Panc1 (cell line): ENCODE data around the gene CXCL11. TPM values are rescaled to one million over a fixed set of nuclear protein-coding genes. Genes with fewer than 3 reads are reported as not detected.

Experiments
- ATAC-seq: fragments of 200-7000 bp; cut with Tn5 transposase; 2 replicates; pipeline ENCODE4 v1.9.1; 2020; ENCODE audit warnings: mild to moderate bottlenecking, moderate library complexity
- BruUV-seq: library from RNA; stranded (reverse); fragments of 400-500 nt; replicated peaks from 2 replicates; lab custom pipeline; 2021; lab: Mats Ljungman, UMichigan
- CTCF ChIA-PET: fragments of 300-600 bp; sonication (Branson Sonifier 250); formaldehyde crosslinking; loops from one replicate; lab custom pipeline; 2022; ENCODE audit warnings: antibody characterized with exemption; lab: Charles Lee
- POLR2A ChIA-PET: fragments of 300-600 bp; sonication (Branson Sonifier 250); formaldehyde crosslinking; loops from one replicate; lab custom pipeline; 2022; ENCODE audit warnings: antibody characterized with exemption; lab: Charles Lee
- DNase-seq: peaks from one replicate; pipeline ENCODE4 v3.0.0-alpha.2; 2010; ENCODE audit warnings: low read depth, low spot score
- H3K27ac ChIP-seq: 2 replicates; pipeline ENCODE4 v1.5.1; 2011; ENCODE audit warnings: mild to moderate bottlenecking, low read length, inconsistent platforms
- H3K27me3 ChIP-seq: fragments of 200-500 bp; sonication (Bioruptor generic); 2 replicates; pipeline ENCODE4 v1.6.0; 2014; ENCODE audit warnings: low read length, inconsistent platforms; ENCODE audit not compliant: control insufficient read depth, insufficient read depth
- H3K36me3 ChIP-seq: fragments of 200-500 bp; sonication (Bioruptor generic); 2 replicates; pipeline ENCODE4 v1.5.1; 2014; ENCODE audit warnings: inconsistent platforms, mild to moderate bottlenecking, low read length, moderate library complexity; ENCODE audit not compliant: control insufficient read depth, insufficient read depth
- H3K4me1 ChIP-seq: 2 replicates; pipeline ENCODE4 v1.5.1; 2011; ENCODE audit warnings: inconsistent platforms, mild to moderate bottlenecking, low read length, moderate library complexity; ENCODE audit not compliant: control insufficient read depth, insufficient read depth
- H3K4me3 ChIP-seq, 2 experiments: 2 replicates each; pipeline ENCODE4 v1.5.1; 2011 to 2012; ENCODE audit warnings: low read depth in 2 of 2, low read length in 2 of 2, mild to moderate bottlenecking in 2 of 2, inconsistent platforms in 1 of 2, moderate library complexity in 1 of 2
- H3K9me3 ChIP-seq: fragments of 200-500 bp; sonication (Bioruptor generic); 2 replicates; pipeline ENCODE4 v1.5.1; 2014; ENCODE audit warnings: low read depth, mild to moderate bottlenecking, inconsistent platforms, low read length, moderate library complexity; ENCODE audit not compliant: control insufficient read depth, insufficient read depth
- POLR2AphosphoS5 ChIP-seq: IDR thresholded peaks from 2 replicates; pipeline ENCODE4 v1.6.1; 2012; ENCODE audit warnings: mild to moderate bottlenecking, low read depth, low read length, moderate library complexity
- SIN3A ChIP-seq: IDR thresholded peaks from 2 replicates; pipeline ENCODE4 v1.6.1; 2012; ENCODE audit warnings: low read depth, mild to moderate bottlenecking, low read length, moderate library complexity, borderline replicate concordance; ENCODE audit not compliant: insufficient read depth
- TCF7L2 ChIP-seq: IDR thresholded peaks from 2 replicates; pipeline ENCODE4 v1.6.1; 2011; ENCODE audit warnings: mild to moderate bottlenecking, low read depth, low read length, inconsistent platforms
- in situ Hi-C: cut with HindIII; loops from 2 replicates; pipeline ENCODE4 v1.10.0; 2016; ENCODE audit warnings: low sequenced_read_pairs, low pct_unique_long_range_greater_than_20kb
- intact Hi-C: fragments of 100-400 bp; cut with micrococcal nuclease; formaldehyde crosslinking; loops from one replicate; pipeline ENCODE4 v1.10.0; 2022; ENCODE audit not compliant: unreplicated experiment
- total RNA-seq: library from RNA; stranded (reverse); gene quantifications from one replicate; pipeline ENCODE4 v1.2.1, GENCODE V29; 2021; ENCODE audit not compliant: unreplicated experiment
- TF ChIP-seq, protein P1 (sequence below), 2 experiments: IDR thresholded peaks; 2 replicates each; pipeline ENCODE4 v1.6.1; 2011 to 2012; ENCODE audit warnings: low read depth in 2 of 2, control low read depth in 1 of 2, low read length in 1 of 2, mild to moderate bottlenecking in 1 of 2, moderate library complexity in 1 of 2; ENCODE audit not compliant: insufficient read depth in 1 of 2
- TF ChIP-seq, protein P2 (sequence below): fragments of 450-650 bp; IDR thresholded peaks from 2 replicates; pipeline ENCODE4 v1.5.1; 2017; ENCODE audit warnings: mild to moderate bottlenecking

The CXCL11 gene
- total RNA-seq, 1 experiment from 2014 or later, result not detected

DNA sequence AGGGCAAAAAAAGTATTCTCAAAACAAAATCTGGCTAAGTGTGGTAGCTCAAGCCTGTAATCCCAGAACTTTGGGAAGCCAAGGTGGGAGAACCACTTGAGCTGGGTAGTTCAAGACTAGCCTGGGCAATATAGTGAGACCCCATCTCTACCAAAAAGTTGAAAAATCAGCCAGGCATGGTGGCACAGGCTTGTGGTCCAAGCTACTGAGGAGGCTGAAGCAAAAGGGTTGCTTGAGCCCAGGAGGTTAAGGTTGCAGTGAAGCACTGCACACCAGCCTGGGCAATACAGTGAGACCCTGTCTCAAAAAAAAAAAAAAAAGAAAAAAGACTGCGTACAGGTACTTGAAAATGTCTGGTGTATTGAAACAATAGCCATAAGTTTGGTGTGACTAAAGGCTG, 43.4 kb downstream of the CXCL11 start:
- POLR2A ChIA-PET, result no interaction called here
- Histone ChIP-seq H3K4me1 (peaks cover 6% of the 10 kb centered on the region), H3K9me3 (no peaks in the 10 kb centered on the region), H3K36me3 (peaks cover 5% of the 10 kb centered on the region; the same call in 1 of the 2 replicates), H3K27me3 (no peaks in the 10 kb centered on the region), H3K4me3 (no peak overlapping the region), H3K27ac (no peak overlapping the region)
- TF ChIP-seq TCF7L2 (no peak), POLR2AphosphoS5 (no peak), SIN3A (no peak)
- TF ChIP-seq, protein P1, sequence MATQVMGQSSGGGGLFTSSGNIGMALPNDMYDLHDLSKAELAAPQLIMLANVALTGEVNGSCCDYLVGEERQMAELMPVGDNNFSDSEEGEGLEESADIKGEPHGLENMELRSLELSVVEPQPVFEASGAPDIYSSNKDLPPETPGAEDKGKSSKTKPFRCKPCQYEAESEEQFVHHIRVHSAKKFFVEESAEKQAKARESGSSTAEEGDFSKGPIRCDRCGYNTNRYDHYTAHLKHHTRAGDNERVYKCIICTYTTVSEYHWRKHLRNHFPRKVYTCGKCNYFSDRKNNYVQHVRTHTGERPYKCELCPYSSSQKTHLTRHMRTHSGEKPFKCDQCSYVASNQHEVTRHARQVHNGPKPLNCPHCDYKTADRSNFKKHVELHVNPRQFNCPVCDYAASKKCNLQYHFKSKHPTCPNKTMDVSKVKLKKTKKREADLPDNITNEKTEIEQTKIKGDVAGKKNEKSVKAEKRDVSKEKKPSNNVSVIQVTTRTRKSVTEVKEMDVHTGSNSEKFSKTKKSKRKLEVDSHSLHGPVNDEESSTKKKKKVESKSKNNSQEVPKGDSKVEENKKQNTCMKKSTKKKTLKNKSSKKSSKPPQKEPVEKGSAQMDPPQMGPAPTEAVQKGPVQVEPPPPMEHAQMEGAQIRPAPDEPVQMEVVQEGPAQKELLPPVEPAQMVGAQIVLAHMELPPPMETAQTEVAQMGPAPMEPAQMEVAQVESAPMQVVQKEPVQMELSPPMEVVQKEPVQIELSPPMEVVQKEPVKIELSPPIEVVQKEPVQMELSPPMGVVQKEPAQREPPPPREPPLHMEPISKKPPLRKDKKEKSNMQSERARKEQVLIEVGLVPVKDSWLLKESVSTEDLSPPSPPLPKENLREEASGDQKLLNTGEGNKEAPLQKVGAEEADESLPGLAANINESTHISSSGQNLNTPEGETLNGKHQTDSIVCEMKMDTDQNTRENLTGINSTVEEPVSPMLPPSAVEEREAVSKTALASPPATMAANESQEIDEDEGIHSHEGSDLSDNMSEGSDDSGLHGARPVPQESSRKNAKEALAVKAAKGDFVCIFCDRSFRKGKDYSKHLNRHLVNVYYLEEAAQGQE (IDR thresholded peaks at IDR 0.05; ENCODE audit: insufficient read depth in 1 of 2, low read depth in 2 of 2, low read length in 1 of 2), result no peak
- TF ChIP-seq, protein P2, sequence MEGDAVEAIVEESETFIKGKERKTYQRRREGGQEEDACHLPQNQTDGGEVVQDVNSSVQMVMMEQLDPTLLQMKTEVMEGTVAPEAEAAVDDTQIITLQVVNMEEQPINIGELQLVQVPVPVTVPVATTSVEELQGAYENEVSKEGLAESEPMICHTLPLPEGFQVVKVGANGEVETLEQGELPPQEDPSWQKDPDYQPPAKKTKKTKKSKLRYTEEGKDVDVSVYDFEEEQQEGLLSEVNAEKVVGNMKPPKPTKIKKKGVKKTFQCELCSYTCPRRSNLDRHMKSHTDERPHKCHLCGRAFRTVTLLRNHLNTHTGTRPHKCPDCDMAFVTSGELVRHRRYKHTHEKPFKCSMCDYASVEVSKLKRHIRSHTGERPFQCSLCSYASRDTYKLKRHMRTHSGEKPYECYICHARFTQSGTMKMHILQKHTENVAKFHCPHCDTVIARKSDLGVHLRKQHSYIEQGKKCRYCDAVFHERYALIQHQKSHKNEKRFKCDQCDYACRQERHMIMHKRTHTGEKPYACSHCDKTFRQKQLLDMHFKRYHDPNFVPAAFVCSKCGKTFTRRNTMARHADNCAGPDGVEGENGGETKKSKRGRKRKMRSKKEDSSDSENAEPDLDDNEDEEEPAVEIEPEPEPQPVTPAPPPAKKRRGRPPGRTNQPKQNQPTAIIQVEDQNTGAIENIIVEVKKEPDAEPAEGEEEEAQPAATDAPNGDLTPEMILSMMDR, result no peak
- intact Hi-C loops (no loop called here), in situ Hi-C loops (no loop called here)
- no TSS peak for BruUV-seq
- ATAC-seq (no peak), DNase-seq (no peak)
- CTCF ChIA-PET, result no interaction called here

DNA sequence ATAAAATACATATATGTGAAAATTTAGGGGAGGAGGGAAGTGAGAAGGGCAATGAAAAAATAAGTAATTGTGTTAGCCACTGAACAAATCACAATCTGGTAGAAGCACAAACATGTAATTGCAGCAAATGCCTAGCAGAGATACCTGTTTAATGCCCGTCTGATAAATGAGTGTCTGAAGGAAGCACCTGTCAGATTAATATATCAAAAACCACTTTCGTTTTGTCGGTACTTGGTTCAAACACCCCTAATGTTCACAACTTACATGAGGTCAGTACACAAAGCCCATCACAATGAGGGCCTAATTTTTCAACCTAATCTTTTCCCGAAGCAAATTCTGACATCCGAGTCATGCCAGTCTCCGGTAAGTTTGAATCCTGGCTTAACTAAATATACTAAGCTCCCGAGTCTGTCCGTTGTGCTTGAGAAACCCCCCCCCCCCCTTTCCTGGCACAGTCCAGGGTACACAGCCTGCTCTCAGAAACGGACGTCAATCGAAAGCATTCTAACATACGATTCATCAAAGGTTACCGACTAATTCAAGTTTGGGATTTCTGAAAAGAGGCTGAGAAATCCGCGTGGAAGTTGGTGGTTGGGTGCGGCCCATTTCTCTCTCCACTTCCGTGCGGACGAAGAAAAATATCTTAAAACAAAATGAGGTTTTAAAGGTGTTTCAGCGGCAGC, 45.9 kb downstream of the CXCL11 start:
- DNase-seq, result no peak
- ChIA-PET CTCF (no interaction called here), POLR2A (no interaction called here)
- TF ChIP-seq SIN3A (no peak), TCF7L2 (no peak), POLR2AphosphoS5 (no peak)
- TF ChIP-seq, protein P1 (IDR thresholded peaks at IDR 0.05; ENCODE audit: insufficient read depth in 1 of 2, low read depth in 2 of 2, low read length in 1 of 2), result no peak
- TF ChIP-seq, protein P2, result no peak
- no peaks in the 10 kb centered on the region for H3K27me3 ChIP-seq
- no TSS peak for BruUV-seq
- no peak for ATAC-seq
- peaks cover 5% of the 10 kb centered on the region; the same call in 1 of the 2 replicates for H3K36me3 ChIP-seq
- intact Hi-C loops, result no loop called here
- in situ Hi-C loops, result no loop called here
- H3K9me3 ChIP-seq, result no peaks in the 10 kb centered on the region
- peaks cover 6% of the 10 kb centered on the region for H3K4me1 ChIP-seq
- peak overlapping the region; percentile 95 to 97 for H3K4me3 ChIP-seq
- H3K27ac ChIP-seq, result peak overlapping the region; percentile 87
